Activated naive CD8-positive, alpha-beta T cell (primary cell): ENCODE measurements around the gene PHACTR1.

Experiments
- H3K27ac Mint-ChIP-seq: one replicate; pipeline ENCODE4 v1.8.0; 2021; ENCODE audit warnings: mixed read lengths
- H3K27me3 Mint-ChIP-seq: one replicate; pipeline ENCODE4 v1.8.0; 2021; ENCODE audit warnings: mixed read lengths
- H3K36me3 Mint-ChIP-seq: one replicate; pipeline ENCODE4 v1.8.0; 2021; ENCODE audit warnings: mixed read lengths
- H3K4me1 Mint-ChIP-seq: one replicate; pipeline ENCODE4 v1.8.0; 2021; ENCODE audit warnings: low read depth, mixed read lengths
- H3K4me3 Mint-ChIP-seq: one replicate; pipeline ENCODE4 v1.8.0; 2021; ENCODE audit warnings: mild to moderate bottlenecking, mixed read lengths
- H3K9me3 Mint-ChIP-seq: one replicate; pipeline ENCODE4 v1.8.0; 2021; ENCODE audit warnings: low read depth, mixed read lengths

Gene PHACTR1

GRCh38 chr6:13299918-13300317 lies 583.4 kb downstream of the PHACTR1 start:
- Mint-ChIP-seq H3K27ac (no peak overlapping the region), H3K4me3 (no peak overlapping the region), H3K27me3 (no peaks in the 10 kb centered on the region), H3K9me3 (no peaks in the 10 kb centered on the region), H3K36me3 (peaks cover 20% of the 10 kb centered on the region), H3K4me1 (peaks cover 16% of the 10 kb centered on the region)

DNA sequence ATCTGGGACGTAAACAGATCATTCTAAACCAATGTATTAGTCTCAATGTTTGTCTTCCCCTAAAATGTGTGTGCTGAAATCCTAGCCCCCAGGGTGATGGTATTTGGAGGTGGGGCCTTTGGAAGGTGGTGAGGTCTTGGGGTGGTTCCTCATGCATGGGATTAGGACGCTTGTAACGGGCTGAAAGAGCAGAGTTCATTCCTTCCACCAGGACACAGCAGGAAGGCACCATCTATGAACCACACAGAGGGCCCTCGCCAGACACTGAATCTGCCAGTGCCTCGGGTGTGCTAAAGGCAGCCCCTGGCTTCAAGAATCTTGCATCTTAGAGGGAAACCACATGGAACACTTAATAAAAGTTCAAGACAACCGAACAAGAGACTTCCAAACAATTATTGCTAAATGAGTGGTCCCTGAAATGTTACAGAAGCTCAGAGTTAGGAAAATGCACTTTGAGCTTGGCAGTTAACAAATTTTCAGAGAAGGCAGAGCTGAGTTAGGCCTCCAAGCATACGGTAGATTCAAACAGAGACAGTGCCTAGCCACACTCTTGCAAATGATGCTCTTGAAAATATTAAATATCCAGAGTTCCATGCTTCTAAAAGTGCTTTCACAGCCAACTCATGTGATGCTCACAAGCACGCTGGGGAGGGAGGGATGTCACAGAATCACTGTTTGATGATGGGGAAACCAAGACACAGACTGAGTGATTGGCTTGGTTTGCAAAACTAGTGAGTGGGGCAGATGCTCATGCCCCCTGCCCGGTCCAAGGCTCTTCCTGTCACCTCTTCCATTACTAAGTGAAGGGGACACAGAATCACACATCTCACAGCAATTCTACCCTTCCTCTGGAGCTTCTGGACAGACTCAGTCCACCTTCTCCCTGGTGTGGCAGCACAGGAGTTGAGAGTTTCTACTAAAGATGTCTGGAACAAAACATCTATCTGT lies 584.4 kb downstream of the PHACTR1 start:
- Mint-ChIP-seq H3K27ac (no peak overlapping the region), H3K27me3 (no peaks in the 10 kb centered on the region), H3K9me3 (no peaks in the 10 kb centered on the region), H3K4me1 (peaks cover 16% of the 10 kb centered on the region), H3K36me3 (peaks cover 18% of the 10 kb centered on the region), H3K4me3 (no peak overlapping the region)

DNA sequence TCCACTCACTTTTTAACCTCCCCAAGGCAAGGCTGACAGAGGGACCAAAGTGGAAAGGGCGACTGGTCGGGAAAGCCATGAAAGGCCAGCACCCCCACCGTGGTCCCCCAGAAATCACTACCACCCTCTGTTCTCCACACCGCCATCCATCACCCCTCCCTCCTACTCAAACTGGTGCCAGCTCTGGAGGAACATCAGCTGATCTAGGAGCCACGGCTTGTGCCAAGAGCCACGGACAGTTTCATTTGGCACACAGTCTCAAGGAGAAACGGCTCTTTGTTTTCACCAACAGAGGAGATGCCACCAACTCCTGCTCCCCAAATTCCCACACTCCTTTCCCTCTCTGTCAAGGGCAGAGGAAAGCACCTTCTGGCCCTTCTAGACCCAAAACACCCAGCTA lies 585.7 kb downstream of the PHACTR1 start:
- H3K27me3 Mint-ChIP-seq = no peaks in the 10 kb centered on the region
- H3K27ac Mint-ChIP-seq = peak overlapping the region; percentile 76
- H3K4me1 Mint-ChIP-seq = peaks cover 18% of the 10 kb centered on the region
- H3K4me3 Mint-ChIP-seq = no peak overlapping the region
- no peaks in the 10 kb centered on the region for H3K9me3 Mint-ChIP-seq
- H3K36me3 Mint-ChIP-seq = peaks cover 23% of the 10 kb centered on the region

GRCh38 chr6:13302751-13303667 lies 586.4 kb downstream of the PHACTR1 start:
- Mint-ChIP-seq H3K36me3 (peaks cover 23% of the 10 kb centered on the region), H3K4me1 (peaks cover 18% of the 10 kb centered on the region), H3K4me3 (no peak overlapping the region), H3K9me3 (no peaks in the 10 kb centered on the region), H3K27me3 (no peaks in the 10 kb centered on the region), H3K27ac (peak overlapping the region; percentile 76)

GRCh38 chr6:13303668-13304017 lies 587.1 kb downstream of the PHACTR1 start:
- Mint-ChIP-seq H3K4me1 (peaks cover 18% of the 10 kb centered on the region), H3K4me3 (no peak overlapping the region), H3K9me3 (no peaks in the 10 kb centered on the region), H3K27me3 (no peaks in the 10 kb centered on the region), H3K36me3 (peaks cover 21% of the 10 kb centered on the region), H3K27ac (no peak overlapping the region)

GRCh38 chr6:13304101-13304500 lies 587.5 kb downstream of the PHACTR1 start:
- Mint-ChIP-seq H3K4me3 (no peak overlapping the region), H3K27ac (no peak overlapping the region), H3K36me3 (peaks cover 23% of the 10 kb centered on the region), H3K4me1 (peaks cover 18% of the 10 kb centered on the region), H3K9me3 (no peaks in the 10 kb centered on the region), H3K27me3 (no peaks in the 10 kb centered on the region)

DNA sequence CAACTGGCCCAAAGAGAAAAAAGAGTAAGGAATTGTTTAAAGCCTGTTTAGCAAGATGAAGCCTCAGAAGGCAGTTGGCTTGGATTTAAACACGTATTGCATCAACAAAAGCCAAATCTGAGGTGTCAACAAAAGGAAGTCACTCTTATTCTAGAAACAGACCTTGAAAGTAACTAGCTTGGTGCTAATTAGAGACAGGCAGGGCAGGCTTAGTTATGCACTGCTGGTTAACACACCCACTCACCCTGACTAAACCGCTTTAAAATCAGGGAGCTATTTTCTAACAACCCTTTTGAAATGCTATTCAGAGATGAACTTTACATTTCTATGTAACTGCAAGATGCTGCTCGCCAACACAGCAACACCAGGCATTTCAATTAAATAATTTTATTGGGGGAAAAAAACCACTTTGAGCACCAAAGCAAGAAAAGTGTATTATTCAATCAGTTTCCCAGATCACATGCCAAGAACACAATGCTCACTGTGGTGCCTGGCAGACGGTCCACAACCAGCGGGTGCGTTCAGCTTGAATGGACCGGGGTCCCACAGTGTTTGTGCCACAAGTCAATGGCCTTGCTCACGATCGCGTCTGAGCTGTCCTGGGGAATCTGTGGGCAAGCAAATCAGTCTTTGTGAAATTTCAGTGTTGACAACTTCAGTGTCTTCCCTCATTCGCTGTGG lies 588.2 kb downstream of the PHACTR1 start:
- Mint-ChIP-seq H3K27me3 (no peaks in the 10 kb centered on the region), H3K4me3 (no peak overlapping the region), H3K36me3 (peaks cover 24% of the 10 kb centered on the region), H3K9me3 (no peaks in the 10 kb centered on the region), H3K4me1 (peaks cover 18% of the 10 kb centered on the region), H3K27ac (no peak overlapping the region)

- Mint-ChIP-seq H3K9me3 (no peaks in the 10 kb centered on the region), H3K27ac (no peak overlapping the region), H3K4me1 (peaks cover 18% of the 10 kb centered on the region), H3K4me3 (no peak overlapping the region), H3K36me3 (peaks cover 24% of the 10 kb centered on the region), H3K27me3 (no peaks in the 10 kb centered on the region)
These were observed 588.7 kb downstream of the PHACTR1 start for GRCh38 chr6:13305288-13305687.

DNA sequence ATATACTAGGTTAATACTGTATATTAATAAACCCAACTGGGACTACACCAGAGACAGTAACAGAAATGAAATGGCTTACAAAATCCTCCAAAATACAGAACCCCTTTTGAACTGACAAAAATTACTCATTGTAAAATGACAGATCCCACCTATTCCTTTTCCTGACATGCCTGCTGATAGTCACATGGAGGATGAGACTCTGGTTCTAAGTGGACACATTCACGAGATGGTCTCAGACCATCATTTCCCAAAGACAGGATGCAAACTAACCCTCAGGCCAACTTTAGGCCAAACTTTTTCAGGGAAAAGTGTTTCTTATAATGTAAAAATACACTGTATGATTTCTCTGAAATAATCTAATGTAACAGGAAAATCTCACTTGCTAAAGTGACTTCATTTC lies 589.2 kb downstream of the PHACTR1 start:
- Mint-ChIP-seq H3K4me3 (no peak overlapping the region), H3K27me3 (no peaks in the 10 kb centered on the region), H3K36me3 (peaks cover 24% of the 10 kb centered on the region), H3K4me1 (peaks cover 18% of the 10 kb centered on the region), H3K9me3 (no peaks in the 10 kb centered on the region), H3K27ac (no peak overlapping the region)

- Mint-ChIP-seq H3K36me3 (peaks cover 29% of the 10 kb centered on the region), H3K27me3 (no peaks in the 10 kb centered on the region)
These were observed 591.0 kb downstream of the PHACTR1 start for GRCh38 chr6:13307508-13307995.

GRCh38 chr6:13308332-13308731 lies 591.8 kb downstream of the PHACTR1 start:
- Mint-ChIP-seq H3K9me3 (no peaks in the 10 kb centered on the region), H3K27me3 (no peaks in the 10 kb centered on the region), H3K4me1 (peaks cover 9% of the 10 kb centered on the region), H3K4me3 (no peak overlapping the region), H3K36me3 (peaks cover 25% of the 10 kb centered on the region), H3K27ac (no peak overlapping the region)

More at GRCh38 chr6:13307508-13307995, 591.0 kb downstream of the PHACTR1 start:
- no peaks in the 10 kb centered on the region for H3K9me3 Mint-ChIP-seq
- peaks cover 17% of the 10 kb centered on the region for H3K4me1 Mint-ChIP-seq
- peak overlapping the region; percentile 22 for H3K27ac Mint-ChIP-seq
- H3K4me3 Mint-ChIP-seq = no peak overlapping the region

DNA sequence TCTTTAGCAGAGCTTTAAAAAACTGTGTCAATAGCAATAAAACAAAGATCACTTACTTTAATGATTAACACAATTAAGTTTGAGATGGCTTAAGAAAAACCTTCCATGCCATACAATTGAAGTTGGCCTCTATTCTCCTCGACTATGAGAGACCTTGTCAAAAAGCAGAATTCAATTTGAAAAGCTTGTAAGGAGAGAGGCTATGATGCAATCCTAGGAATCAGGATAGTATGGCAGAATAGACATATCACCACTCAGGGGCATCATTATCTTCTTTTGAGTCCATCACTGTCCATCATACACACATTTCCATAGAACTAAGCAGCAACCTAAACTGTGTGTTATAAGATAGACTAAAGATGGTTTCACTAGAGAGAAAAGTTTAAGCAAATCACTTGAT lies 594.6 kb downstream of the PHACTR1 start:
- Mint-ChIP-seq H3K9me3 (no peaks in the 10 kb centered on the region), H3K4me3 (no peak overlapping the region), H3K27me3 (no peaks in the 10 kb centered on the region), H3K4me1 (peaks cover 3% of the 10 kb centered on the region), H3K27ac (no peak overlapping the region), H3K36me3 (peaks cover 30% of the 10 kb centered on the region)

DNA sequence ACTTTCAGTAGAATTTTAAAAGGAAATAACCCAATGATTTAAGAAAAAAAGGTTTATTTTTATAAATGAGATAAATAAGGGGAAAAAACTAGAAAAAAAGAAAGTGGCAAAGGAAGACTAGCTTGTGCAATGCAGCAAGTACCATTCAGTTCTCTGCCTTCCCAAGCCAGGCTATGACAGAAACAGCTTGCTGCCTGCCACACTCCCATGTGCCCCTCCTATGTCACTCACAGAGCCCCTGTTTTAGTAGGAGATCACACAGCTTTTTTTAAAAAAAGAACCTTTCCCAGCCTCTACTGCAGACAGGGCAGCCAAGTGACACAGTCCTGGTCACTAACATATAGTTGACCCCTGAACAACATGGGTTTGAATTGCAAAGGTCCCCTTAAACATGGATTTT lies 598.2 kb downstream of the PHACTR1 start:
- Mint-ChIP-seq H3K36me3 (peaks cover 18% of the 10 kb centered on the region), H3K27me3 (no peaks in the 10 kb centered on the region), H3K4me3 (no peak overlapping the region), H3K9me3 (no peaks in the 10 kb centered on the region), H3K27ac (peak overlapping the region; percentile 10), H3K4me1 (no peaks in the 10 kb centered on the region)

DNA sequence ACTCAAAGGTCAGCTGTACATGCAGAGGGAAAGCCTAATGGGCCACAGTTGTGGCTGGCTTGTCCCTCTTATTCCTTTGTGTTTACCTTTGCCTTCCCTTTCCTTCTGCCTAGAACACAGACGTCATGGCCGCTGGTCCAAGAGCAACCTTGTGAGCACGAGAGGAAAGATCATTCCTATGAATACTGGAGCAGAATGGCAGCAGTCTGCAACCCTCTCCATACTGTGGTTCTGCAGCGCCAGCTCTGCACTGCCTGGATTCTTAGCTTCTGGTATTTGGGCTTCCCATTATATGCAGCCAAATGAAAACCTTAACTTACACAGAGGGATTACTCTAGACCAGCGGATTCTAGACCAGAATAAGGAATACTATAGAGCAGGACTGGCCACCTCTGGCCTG lies 599.3 kb downstream of the PHACTR1 start:
- peaks cover 25% of the 10 kb centered on the region for H3K36me3 Mint-ChIP-seq
- no peak overlapping the region for H3K27ac Mint-ChIP-seq

More for the DNA sequence above, 599.3 kb downstream of the PHACTR1 start:
- Mint-ChIP-seq H3K9me3 (no peaks in the 10 kb centered on the region), H3K4me1 (no peaks in the 10 kb centered on the region), H3K4me3 (no peak overlapping the region), H3K27me3 (no peaks in the 10 kb centered on the region)
